ENCODE data around the gene BEST2. TPM values are rescaled to one million over a fixed set of nuclear protein-coding genes. Genes with fewer than 3 reads are reported as not detected.

Gene BEST2
- polyA plus RNA-seq, 6 donors from 2014 or later: 0.23 TPM; not detected in 5

- Mint-ChIP-seq H3K9me3 (peaks cover 0 to 2% (median 0%) of the 10 kb centered on the region in 7 donors), H3K27me3 (no peaks in the 10 kb centered on the region), H3K36me3 (peaks cover 3 to 7% of the 10 kb centered on the region in 2 donors), H3K27ac (peak overlapping the region in 5 of 6 donors; percentile 96 to 99 (median 98)), H3K4me3 (peak overlapping the region; percentile 89 to 100 (median 100)), H3K4me1 (peaks cover 30 to 46% (median 40%) of the 10 kb centered on the region in 3 donors)
- no peak for DNase-seq
- ATAC-seq (ENCODE audit: low read depth in 2 of 2): no peak
Observed at GRCh38 chr19:12737835-12738351, 13.7 kb upstream of the BEST2 start.

GRCh38 chr19:12745166-12745897 lies 6.3 kb upstream of the BEST2 start:
- DNase-seq (no peak), ATAC-seq (ENCODE audit: low read depth in 2 of 2) (no peak)
- Mint-ChIP-seq H3K4me3 (no peak overlapping the region), H3K4me1 (peaks cover 6 to 30% (median 8%) of the 10 kb centered on the region in 3 donors), H3K27me3 (peaks cover 0 to 15% (median 5%) of the 10 kb centered on the region in 3 donors), H3K36me3 (peaks cover 17 to 27% of the 10 kb centered on the region in 2 donors), H3K27ac (peak overlapping the region in 1 of 6 donors; percentile 54), H3K9me3 (peaks cover 5 to 13% (median 9%) of the 10 kb centered on the region in 7 donors)

- Mint-ChIP-seq H3K27ac (peak overlapping the region in 1 of 6 donors; percentile 53), H3K27me3 (peaks cover 3 to 44% (median 28%) of the 10 kb centered on the region in 3 donors), H3K9me3 (peaks cover 5 to 11% (median 9%) of the 10 kb centered on the region in 7 donors), H3K4me3 (peak overlapping the region in 1 of 8 donors; percentile 29), H3K36me3 (peaks cover 12 to 27% of the 10 kb centered on the region in 2 donors), H3K4me1 (peaks cover 4 to 19% (median 5%) of the 10 kb centered on the region in 3 donors)
- ATAC-seq (ENCODE audit: low read depth in 2 of 2) (no peak), DNase-seq (no peak)
Observed at GRCh38 chr19:12748489-12748888, 3.1 kb upstream of the BEST2 start.

GRCh38 chr19:12749938-12750521 lies 1.6 kb upstream of the BEST2 start:
- H3K36me3 Mint-ChIP-seq: peaks cover 12 to 27% of the 10 kb centered on the region in 2 donors
- H3K27ac Mint-ChIP-seq: peak overlapping the region in 2 of 6 donors; percentile 44 to 49
- H3K9me3 Mint-ChIP-seq: peaks cover 5 to 11% (median 9%) of the 10 kb centered on the region in 7 donors
- H3K27me3 Mint-ChIP-seq: peaks cover 3 to 55% (median 36%) of the 10 kb centered on the region in 3 donors
- ATAC-seq (ENCODE audit: low read depth in 2 of 2) (peak; percentile 35 to 45), DNase-seq (no peak)
- peak overlapping the region in 4 of 8 donors; percentile 18 to 51 (median 28) for H3K4me3 Mint-ChIP-seq
- peaks cover 4 to 19% (median 5%) of the 10 kb centered on the region in 3 donors for H3K4me1 Mint-ChIP-seq

- Mint-ChIP-seq H3K27ac (no peak overlapping the region), H3K9me3 (peaks cover 5 to 11% (median 9%) of the 10 kb centered on the region in 7 donors), H3K36me3 (peaks cover 12 to 18% of the 10 kb centered on the region in 2 donors), H3K27me3 (peaks cover 3 to 63% (median 42%) of the 10 kb centered on the region in 3 donors), H3K4me1 (peaks cover 4 to 19% (median 5%) of the 10 kb centered on the region in 3 donors), H3K4me3 (no peak overlapping the region)
- no peak for ATAC-seq (ENCODE audit: low read depth in 2 of 2)
- DNase-seq: no peak
Observed at GRCh38 chr19:12750851-12751250, 740 bp upstream of the BEST2 start.

GRCh38 chr19:12752056-12752781 lies 628 bp downstream of the BEST2 start:
- Mint-ChIP-seq H3K27ac (no peak overlapping the region), H3K9me3 (peaks cover 5 to 11% (median 9%) of the 10 kb centered on the region in 7 donors)
- no peak for ATAC-seq (ENCODE audit: low read depth in 2 of 2)

GRCh38 chr19:12754465-12755196 lies 3.0 kb downstream of the BEST2 start:
- no peak overlapping the region for H3K4me3 Mint-ChIP-seq
- H3K9me3 Mint-ChIP-seq: no peaks in the 10 kb centered on the region
- H3K4me1 Mint-ChIP-seq: peaks cover 5 to 9% (median 7%) of the 10 kb centered on the region in 3 donors
- H3K27me3 Mint-ChIP-seq: peaks cover 3 to 63% (median 48%) of the 10 kb centered on the region in 3 donors
- no peak for DNase-seq
- H3K27ac Mint-ChIP-seq: no peak overlapping the region
- no peaks in the 10 kb centered on the region for H3K36me3 Mint-ChIP-seq
- no peak for ATAC-seq (ENCODE audit: low read depth in 2 of 2)

More at GRCh38 chr19:12752056-12752781, 628 bp downstream of the BEST2 start:
- Mint-ChIP-seq H3K27me3 (peaks cover 3 to 71% (median 48%) of the 10 kb centered on the region in 3 donors), H3K36me3 (peaks cover 12 to 13% of the 10 kb centered on the region in 2 donors), H3K4me1 (peaks cover 4 to 19% (median 5%) of the 10 kb centered on the region in 3 donors), H3K4me3 (no peak overlapping the region)
- DNase-seq: no peak

GRCh38 chr19:12756150-12756883 lies 4.7 kb downstream of the BEST2 start:
- Mint-ChIP-seq H3K27me3 (peaks cover 3 to 47% (median 34%) of the 10 kb centered on the region in 3 donors), H3K4me3 (peak overlapping the region in 1 of 8 donors; percentile 23), H3K27ac (no peak overlapping the region), H3K36me3 (no peaks in the 10 kb centered on the region), H3K4me1 (peaks cover 5 to 9% (median 7%) of the 10 kb centered on the region in 3 donors), H3K9me3 (no peaks in the 10 kb centered on the region)
- ATAC-seq (ENCODE audit: low read depth in 2 of 2) (no peak), DNase-seq (no peak)

GRCh38 chr19:12757544-12758274 lies 6.1 kb downstream of the BEST2 start:
- H3K36me3 Mint-ChIP-seq: no peaks in the 10 kb centered on the region
- H3K9me3 Mint-ChIP-seq: no peaks in the 10 kb centered on the region
- H3K4me3 Mint-ChIP-seq: peak overlapping the region; percentile 0 to 77 (median 20)
- ATAC-seq (ENCODE audit: low read depth in 2 of 2) (peak; percentile 72 to 77), DNase-seq (peak; percentile 48)
- H3K4me1 Mint-ChIP-seq: peaks cover 5 to 9% (median 7%) of the 10 kb centered on the region in 3 donors
- H3K27me3 Mint-ChIP-seq: peaks cover 3 to 34% (median 25%) of the 10 kb centered on the region in 3 donors
- no peak overlapping the region for H3K27ac Mint-ChIP-seq

- Mint-ChIP-seq H3K36me3 (no peaks in the 10 kb centered on the region), H3K27ac (no peak overlapping the region), H3K9me3 (no peaks in the 10 kb centered on the region), H3K4me3 (peak overlapping the region in 2 of 8 donors; percentile 32 to 57), H3K4me1 (peaks cover 5 to 9% (median 7%) of the 10 kb centered on the region in 3 donors), H3K27me3 (peaks cover 0 to 19% (median 16%) of the 10 kb centered on the region in 3 donors)
- DNase-seq (no peak), ATAC-seq (ENCODE audit: low read depth in 2 of 2) (no peak)
Observed at GRCh38 chr19:12759686-12760085, 8.1 kb downstream of the BEST2 start.

- no peak for DNase-seq
- Mint-ChIP-seq H3K27ac (no peak overlapping the region), H3K27me3 (no peaks in the 10 kb centered on the region), H3K36me3 (no peaks in the 10 kb centered on the region), H3K4me1 (peaks cover 7 to 17% (median 12%) of the 10 kb centered on the region in 3 donors), H3K4me3 (no peak overlapping the region), H3K9me3 (peaks cover 0 to 1% (median 0%) of the 10 kb centered on the region in 7 donors)
- ATAC-seq (ENCODE audit: low read depth in 2 of 2): no peak
Observed at GRCh38 chr19:12763100-12763499, 11.5 kb downstream of the BEST2 start.

Data from naive B cell (primary cell).